H1 (cell line): ENCODE measurements around the gene PGF. TPM values are rescaled to one million over a fixed set of nuclear protein-coding genes. Genes with fewer than 3 reads are reported as not detected.

Source experiments
- CTCF ChIA-PET: fragments of 300-600 bp; sonication (Branson Sonifier 250); formaldehyde crosslinking; loops from one replicate; lab custom pipeline; 2021; ENCODE audit not compliant: partially characterized antibody; lab: Charles Lee
- POLR2A ChIA-PET: fragments of 300-600 bp; sonication (Branson Sonifier 250); formaldehyde crosslinking; loops from one replicate; lab custom pipeline; 2021; ENCODE audit warnings: inconsistent platforms; ENCODE audit not compliant: partially characterized antibody; lab: Charles Lee
- DNase-seq, 2 experiments: peaks; one replicate each; pipeline versions ENCODE4 v3.0.0 to v3.0.0-alpha.2; 2010 to 2022; ENCODE audit warnings: low spot score in 2 of 2, low read depth in 1 of 2, mixed read lengths in 1 of 2
- FAIRE-seq: peaks from 2 replicates; lab custom pipeline; 2011; peaks lifted over from hg19 to GRCh38; lab: Jason Lieb, UNC
- H2AFZ ChIP-seq: 2 replicates; pipeline ENCODE4 v1.8.1; 2012; ENCODE audit warnings: low read length, inconsistent platforms
- H2AK5ac ChIP-seq: 2 replicates; pipeline ENCODE4 v1.6.1; 2013; ENCODE audit warnings: low read depth, low read length
- H2BK120ac ChIP-seq: replicated peaks from 2 replicates; pipeline ENCODE3; 2013; ENCODE audit warnings: low read depth, low read length, inconsistent platforms
- H2BK12ac ChIP-seq: 2 replicates; pipeline ENCODE4 v1.6.1; 2013; ENCODE audit warnings: low read depth, low read length
- H2BK15ac ChIP-seq: 2 replicates; pipeline ENCODE4 v1.6.1; 2013; ENCODE audit warnings: low read length
- H2BK20ac ChIP-seq: 2 replicates; pipeline ENCODE4 v1.6.1; 2013; ENCODE audit warnings: low read length
- H2BK5ac ChIP-seq: 2 replicates; pipeline ENCODE4 v1.6.1; 2013; ENCODE audit warnings: low read depth, low read length
- H3K14ac ChIP-seq: 2 replicates; pipeline ENCODE4 v1.6.1; 2013; ENCODE audit warnings: inconsistent platforms; ENCODE audit not compliant: insufficient read length
- H3K18ac ChIP-seq: 2 replicates; pipeline ENCODE4 v1.6.1; 2013; ENCODE audit warnings: low read length; ENCODE audit errors: extremely low read depth
- H3K23ac ChIP-seq: 2 replicates; pipeline ENCODE4 v1.6.1; 2013; ENCODE audit warnings: inconsistent platforms; ENCODE audit not compliant: insufficient read length
- H3K23me2 ChIP-seq: 2 replicates; pipeline ENCODE4 v1.6.1; 2013; ENCODE audit warnings: low read depth, low read length
- H3K27ac ChIP-seq: 2 replicates; pipeline ENCODE4 v1.6.1; 2011; ENCODE audit warnings: low read depth, low read length, inconsistent platforms
- H3K27me3 ChIP-seq, 4 experiments: replicated peaks in 1 of 4; 1 replicate in 1 of 4; 2 replicates in 3 of 4; pipeline versions ENCODE4 v1.6.1 to v1.8.1; 2011 to 2013; ENCODE audit warnings: low read length in 3 of 4, mild to moderate bottlenecking in 3 of 4, inconsistent platforms in 2 of 4, mixed read lengths in 2 of 4, moderate library complexity in 1 of 4; ENCODE audit not compliant: control insufficient read depth in 3 of 4, insufficient read depth in 3 of 4; ENCODE audit errors: extremely low read depth in 1 of 4
- H3K36me3 ChIP-seq, 4 experiments: 2 replicates each; pipeline versions ENCODE4 v1.6.1 to v1.8.1; 2011 to 2013; ENCODE audit warnings: mild to moderate bottlenecking in 4 of 4, low read length in 3 of 4, moderate library complexity in 2 of 4, control low read depth in 1 of 4, inconsistent platforms in 1 of 4; ENCODE audit not compliant: insufficient read depth in 4 of 4, control insufficient read depth in 2 of 4
- H3K4ac ChIP-seq: replicated peaks from 2 replicates; pipeline ENCODE3; 2013; ENCODE audit warnings: low read length, low read depth, mixed read lengths, inconsistent platforms; ENCODE audit not compliant: insufficient read length
- H3K4me1 ChIP-seq, 4 experiments: replicated peaks in 1 of 4; 1 replicate in 1 of 4; 2 replicates in 3 of 4; pipeline versions ENCODE4 v1.6.1 to v1.8.1; 2011 to 2013; ENCODE audit warnings: low read length in 3 of 4, inconsistent platforms in 2 of 4, mixed read lengths in 1 of 4; ENCODE audit not compliant: insufficient read depth in 4 of 4, control insufficient read depth in 3 of 4
- H3K4me2 ChIP-seq, 2 experiments: 2 replicates each; pipeline versions ENCODE4 v1.6.1 to v1.8.1; 2011 to 2013; ENCODE audit warnings: low read depth in 2 of 2, low read length in 2 of 2, control low read depth in 1 of 2, inconsistent platforms in 1 of 2, mild to moderate bottlenecking in 1 of 2; ENCODE audit not compliant: insufficient read depth in 1 of 2
- H3K4me3 ChIP-seq, 4 experiments: fragments of 200-600, 300-600 bp in 1 of 4; sonication (generic), shearing (Covaris generic), sonication (Bioruptor Twin) in 1 of 4; 2 replicates each; pipeline versions ENCODE4 v1.5.1 to v1.8.1; 2011 to 2016; ENCODE audit warnings: low read length in 4 of 4, low read depth in 3 of 4, control low read depth in 2 of 4, inconsistent platforms in 2 of 4, mild to moderate bottlenecking in 2 of 4, mixed read lengths in 1 of 4, moderate library complexity in 1 of 4; ENCODE audit not compliant: insufficient read depth in 2 of 4; ENCODE audit errors: extremely low read depth in 1 of 4
- H3K56ac ChIP-seq: replicated peaks from 2 replicates; pipeline ENCODE3; 2013; ENCODE audit warnings: low read depth, mild to moderate bottlenecking, mixed read lengths, low read length, inconsistent platforms; ENCODE audit not compliant: insufficient read length
- H3K79me1 ChIP-seq: 2 replicates; pipeline ENCODE4 v1.6.1; 2013; ENCODE audit warnings: low read depth, low read length, control low read depth
- H3K79me2 ChIP-seq, 2 experiments: 2 replicates each; pipeline versions ENCODE4 v1.6.1 to v1.8.1; 2012 to 2013; ENCODE audit warnings: low read length in 2 of 2, mild to moderate bottlenecking in 2 of 2, inconsistent platforms in 1 of 2; ENCODE audit not compliant: insufficient read depth in 2 of 2, control insufficient read depth in 1 of 2
- H3K9ac ChIP-seq, 4 experiments: replicated peaks in 1 of 4; 1 replicate in 1 of 4; 2 replicates in 3 of 4; pipeline versions ENCODE4 v1.6.1 to v1.8.1; 2011 to 2013; ENCODE audit warnings: low read depth in 3 of 4, low read length in 3 of 4, control low read depth in 2 of 4, mild to moderate bottlenecking in 2 of 4, moderate library complexity in 2 of 4, inconsistent platforms in 1 of 4; ENCODE audit errors: extremely low read depth in 1 of 4
- H3K9me3 ChIP-seq, 2 experiments: 2 replicates each; pipeline versions ENCODE4 v1.6.1 to v1.8.1; 2012 to 2013; ENCODE audit warnings: mild to moderate bottlenecking in 2 of 2, moderate library complexity in 2 of 2, control low read depth in 1 of 2, inconsistent platforms in 1 of 2, low read depth in 1 of 2, low read length in 1 of 2, mixed read lengths in 1 of 2; ENCODE audit not compliant: insufficient read depth in 2 of 2
- H4K20me1 ChIP-seq, 2 experiments: replicated peaks in 1 of 2; 2 replicates each; pipeline versions ENCODE3 to v1.8.1; 2011 to 2013; ENCODE audit warnings: inconsistent platforms in 2 of 2, low read length in 2 of 2, mild to moderate bottlenecking in 1 of 2; ENCODE audit not compliant: insufficient read depth in 2 of 2, control insufficient read depth in 1 of 2
- H4K5ac ChIP-seq: 2 replicates; pipeline ENCODE4 v1.6.1; 2013; ENCODE audit warnings: low read length, low read depth, mixed read lengths, inconsistent platforms; ENCODE audit not compliant: insufficient read length
- H4K8ac ChIP-seq: 2 replicates; pipeline ENCODE4 v1.8.0; 2013; ENCODE audit warnings: mild to moderate bottlenecking, moderate library complexity, low read length, inconsistent platforms; ENCODE audit not compliant: insufficient read depth; ENCODE audit errors: extremely low read depth
- H4K91ac ChIP-seq: replicated peaks from 2 replicates; pipeline ENCODE3; 2013; ENCODE audit warnings: low read length, mixed read lengths, inconsistent platforms; ENCODE audit not compliant: insufficient read length
- CBX5 ChIP-seq: fragments of 300-800, 300-1000 bp; sonication (generic); IDR thresholded peaks from 2 replicates; pipeline ENCODE4 v1.7.1; 2016; ENCODE audit warnings: antibody characterized with exemption, low read length, low read depth
- CHD1 ChIP-seq: IDR thresholded peaks from 2 replicates; pipeline ENCODE4 v1.6.1; 2012; ENCODE audit warnings: low read depth, low read length, improper control_type of control experiment
- CTBP2 ChIP-seq: IDR thresholded peaks from 2 replicates; pipeline ENCODE4 v1.7.0; 2011; ENCODE audit warnings: borderline replicate concordance, mild to moderate bottlenecking, moderate library complexity, mixed read lengths, low read length; ENCODE audit not compliant: insufficient read depth, insufficient read length
- EP300 ChIP-seq, 2 experiments: IDR thresholded peaks; 1 replicate in 1 of 2; 2 replicates in 1 of 2; pipeline ENCODE4 v1.6.1; 2011 to 2012; ENCODE audit warnings: low read depth in 2 of 2, low read length in 2 of 2, mild to moderate bottlenecking in 2 of 2, borderline replicate concordance in 1 of 2, inconsistent platforms in 1 of 2, moderate library complexity in 1 of 2
- KDM4A ChIP-seq: IDR thresholded peaks from one replicate; pipeline ENCODE4 v1.7.1; 2012; ENCODE audit warnings: low read depth, mild to moderate bottlenecking, moderate library complexity, low read length, inconsistent platforms; ENCODE audit not compliant: severe bottlenecking
- RAD21 ChIP-seq, 2 experiments: IDR thresholded peaks in 1 of 2; conservative IDR thresholded peaks in 1 of 2; 2 replicates each; pipeline ENCODE4 v1.6.1; 2011; ENCODE audit warnings: low read depth in 2 of 2, low read length in 2 of 2, improper control_type of control experiment in 1 of 2, inconsistent platforms in 1 of 2, mild to moderate bottlenecking in 1 of 2, moderate library complexity in 1 of 2
- SUZ12 ChIP-seq: fragments of 200-600 bp; sonication (generic); IDR thresholded peaks from 2 replicates; pipeline ENCODE4 v1.6.1; 2012; ENCODE audit warnings: mild to moderate bottlenecking, inconsistent platforms, low read length, moderate library complexity, mixed read lengths
- TBP ChIP-seq: IDR thresholded peaks from 2 replicates; pipeline ENCODE4 v1.6.1; 2011; ENCODE audit warnings: low read depth, low read length, improper control_type of control experiment
- WGBS, 2 experiments: shearing (Covaris generic) in 1 of 2; methylation state at CpG; one replicate each; pipeline versions ENCODE4 v1.1.6 to v1.1.7; 2013 to 2015; ENCODE audit warnings: low lambda C conversion rate in 2 of 2, mixed read lengths in 2 of 2, inconsistent platforms in 1 of 2, low coverage in 1 of 2, missing lambda C conversion rate in 1 of 2; ENCODE audit not compliant: insufficient replicate concordance in 2 of 2, insufficient coverage in 1 of 2, insufficient read length in 1 of 2; ENCODE audit errors: extremely low coverage in 1 of 2, missing lambda C conversion rate in 1 of 2; 5-methylcytosine and 5-hydroxymethylcytosine counted together
- polyA plus RNA-seq, 7 experiments: library from polyadenylated mRNA; depleted of rRNA in 3 of 7; stranded (reverse) in 5 of 7; unstranded in 2 of 7; fragments of >200 nt in 5 of 7; fragments of 200-250 nt in 2 of 7; gene quantifications; 1 replicate in 5 of 7; 2 replicates in 1 of 7; 4 replicates in 1 of 7; pipeline versions ENCODE4 v1.2.1 to v1.2.3, GENCODE V29; 2011 to 2013; ENCODE audit warnings: missing spikeins in 2 of 7, mixed read lengths in 2 of 7
- total RNA-seq: library from RNA; stranded (reverse); fragmentation: NEBNext Ultra II Directional; extraction: Animal tissue kit (Norgen Biotek cat#: 25700); gene quantifications from 2 replicates; pipeline ENCODE4 v1.2.1, GENCODE V29; 2021

PGF gene
- total and polyA plus RNA-seq, 2 of the 8 experiments (the other 6 are each of a cell fraction or from before 2014, with no cell fraction given), result 2.1 to 4.1 TPM

DNA sequence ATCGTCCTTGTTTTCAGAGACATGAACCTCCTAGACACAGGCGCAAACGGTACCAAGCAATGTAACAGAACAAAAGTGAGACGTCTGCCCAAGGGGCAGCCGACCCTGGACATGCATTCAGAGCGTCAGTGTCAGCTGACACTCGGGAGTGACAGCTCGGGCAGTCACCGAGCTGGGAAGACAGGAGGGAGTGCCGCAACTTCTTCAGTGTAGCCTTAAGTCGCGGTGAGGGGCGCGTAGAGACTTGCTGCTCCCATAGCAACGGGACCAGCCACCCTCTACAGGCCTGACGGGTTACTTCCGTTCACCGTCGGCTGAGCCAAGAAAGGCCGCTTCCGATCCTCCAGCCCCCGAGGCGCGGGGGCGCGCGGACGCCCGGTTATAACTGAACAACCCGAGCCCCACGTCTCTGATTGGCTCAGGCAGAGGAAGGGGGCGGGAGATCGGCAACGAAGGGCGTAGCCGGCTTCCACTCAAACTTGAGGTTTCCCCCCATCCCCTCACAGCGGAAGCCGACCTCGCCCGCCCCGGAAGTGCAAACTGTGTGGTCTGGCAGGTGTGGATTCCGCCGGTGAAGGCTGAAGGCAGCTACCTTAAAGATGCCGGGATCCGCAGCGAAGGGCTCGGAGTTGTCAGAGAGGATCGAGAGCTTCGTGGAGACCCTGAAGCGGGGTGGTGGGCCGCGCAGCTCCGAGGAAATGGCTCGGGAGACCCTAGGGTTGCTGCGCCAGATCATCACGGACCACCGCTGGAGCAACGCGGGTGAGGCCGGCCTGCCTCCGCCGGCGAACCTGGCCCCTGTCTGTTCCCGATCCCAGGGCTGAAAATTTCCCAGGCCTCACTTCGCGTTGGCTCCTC, 47.2 kb upstream of the PGF start, which contains the start of gene EIF2B2:
TSS of gene EIF2B2 (plus strand) at position 530 of the 858 bp plus-strand sequence. CDS start at position 600, 70 bp downstream.
- Histone ChIP-seq H3K36me3 (peaks cover 3 to 24% (median 17%) of the 10 kb centered on the region in 4 experiments; a peak in 7 of 8 replicates), H2BK15ac (no peak within 1 kb of the TSS), H4K8ac (peak within 1 kb of the TSS; percentile 91), H3K27ac (peak within 1 kb of the TSS; percentile 20; the same call in 1 of the 2 replicates), H3K4ac (peak within 1 kb of the TSS; percentile 32), H3K27me3 (no peaks in the 10 kb centered on the region), H3K18ac (no peak within 1 kb of the TSS; the same call in 1 of the 2 replicates), H2AK5ac (no peak within 1 kb of the TSS), H3K9me3 (no peaks in the 10 kb centered on the region), H4K5ac (peak within 1 kb of the TSS; percentile 81), H3K9ac (peak within 1 kb of the TSS; percentile 72 to 89 (median 74)), H2BK12ac (no peak within 1 kb of the TSS), H3K4me2 (peak within 1 kb of the TSS; percentile 95 to 96), H3K14ac (no peak within 1 kb of the TSS), H4K20me1 (peaks cover 0 to 10% of the 10 kb centered on the region in 2 experiments), H3K56ac (no peak within 1 kb of the TSS), H2BK20ac (no peak within 1 kb of the TSS), H2AFZ (peak within 1 kb of the TSS; percentile 97), H3K79me2 (peaks cover 0 to 13% of the 10 kb centered on the region in 2 experiments; a peak in 2 of 4 replicates), H2BK5ac (peak within 1 kb of the TSS; percentile 32; the same call in 1 of the 2 replicates), H3K23me2 (peaks cover 10% of the 10 kb centered on the region; the same call in 1 of the 2 replicates), H3K4me1 (peaks cover 0 to 5% (median 4%) of the 10 kb centered on the region in 4 experiments; a peak in 4 of 7 replicates), H2BK120ac (no peak within 1 kb of the TSS), H3K79me1 (peaks cover 6% of the 10 kb centered on the region), H3K4me3 (peak within 1 kb of the TSS; percentile 73 to 99 (median 95)), H4K91ac (no peak within 1 kb of the TSS), H3K23ac (no peak within 1 kb of the TSS)
- FAIRE-seq (no peak), DNase-seq (peak; percentile 95 to 98)
- CTCF ChIA-PET, result interaction anchor here (0.7 to 3.7 kb wide), 17 partner anchors 8 to 98 kb away, joined by 3 to 29 read pairs (median 4); no protein-coding TSS in a partner anchor
- 4% methylated on average over 47 of the region's 66 CpGs; no CpG with 5 or more reads in 1 of the 2 experiments for WGBS, 2 experiments
- POLR2A ChIA-PET, result interaction anchor here (0.9 to 2.4 kb wide), 10 partner anchors 10 to 97 kb away, joined by 3 to 9 read pairs (median 4); partner anchors contain the start of genes PGF and ZC2HC1C
- no peak for TF ChIP-seq EP300 (IDR thresholded peaks at IDR 0.05; ENCODE audit: borderline replicate concordance in 1 of 2, low read depth in 2 of 2, low read length in 2 of 2)
- peak; percentile 77 for TF ChIP-seq CTBP2
- TF ChIP-seq SUZ12, result no peak
- no peak for TF ChIP-seq CBX5
- TF ChIP-seq TBP, result peak; percentile 36; the same call in 1 of the 2 replicates
- TF ChIP-seq KDM4A, result peak; percentile 88
- TF ChIP-seq CHD1, result no peak
- peak; percentile 47 to 50 for TF ChIP-seq RAD21 (IDR thresholded peaks at IDR 0.05 in 1 of 2, conservative IDR thresholded peaks at IDR 0.05 in 1 of 2; ENCODE audit: low read depth in 2 of 2, low read length in 2 of 2)
